Keratinocyte (primary cell): ENCODE measurements around the gene DBNDD1.
"Not testable (repeated sequence)": the region's sequence is repeated elsewhere in the genome, so short reads cannot be mapped to it uniquely, and the experiment has no call there.

Experiments
- CTCF ChIP-seq, 3 experiments: IDR thresholded peaks in 1 of 3; conservative IDR thresholded peaks in 1 of 3; optimal IDR thresholded peaks in 1 of 3; 2 replicates in 2 of 3; 3 replicates in 1 of 3; pipeline versions ENCODE3 to v1.5.1; 2011; ENCODE audit warnings: low read length in 3 of 3, mild to moderate bottlenecking in 3 of 3, moderate library complexity in 2 of 3, control low read depth in 1 of 3, inconsistent platforms in 1 of 3; ENCODE audit not compliant: insufficient read depth in 2 of 3; ENCODE audit errors: extremely low read depth in 1 of 3
- EZH2 ChIP-seq: IDR thresholded peaks from one replicate; pipeline ENCODE4 v1.6.1; 2012; ENCODE audit warnings: inconsistent platforms, mild to moderate bottlenecking, low read length, moderate library complexity

GRCh38 chr16:90007635-90008234 is 11.5 kb downstream of the DBNDD1 start:
- TF ChIP-seq CTCF (optimal IDR thresholded peaks at IDR 0.05 in 1 of 3, IDR thresholded peaks at IDR 0.05 in 1 of 3, conservative IDR thresholded peaks at IDR 0.05 in 1 of 3; ENCODE audit: extremely low read depth in 1 of 3, insufficient read depth in 2 of 3, low read length in 3 of 3); EZH2: not testable (repeated sequence)
